Hepatocyte (in vitro differentiated cells): Measurements from ENCODE around the gene AP1G2. TPM values are rescaled to one million over a fixed set of nuclear protein-coding genes. Genes with fewer than 3 reads are reported as not detected.
A peak's percentile ranks its signal among the peaks of the same experiment; 100 is the strongest.

Experiments
- DNase-seq: peaks from one replicate; pipeline ENCODE4 v3.0.0-alpha.2; 2016; ENCODE audit warnings: low spot score
- H2AFZ ChIP-seq: fragments of 200-600 bp; sonication (generic); 2 replicates; pipeline ENCODE4 v1.6.0; 2016; ENCODE audit warnings: antibody characterized with exemption, mild to moderate bottlenecking
- H3K27ac ChIP-seq: fragments of 200-600 bp; sonication (generic); 2 replicates; pipeline ENCODE4 v1.5.1; 2016; ENCODE audit warnings: mild to moderate bottlenecking
- H3K27me3 ChIP-seq: fragments of 200-600 bp; sonication (generic); 2 replicates; pipeline ENCODE4 v1.6.1; 2016
- H3K36me3 ChIP-seq: fragments of 200-600 bp; sonication (generic); replicated peaks from 2 replicates; pipeline ENCODE4 v1.5.1; 2016; ENCODE audit warnings: low read depth; ENCODE audit not compliant: insufficient read depth
- H3K4me1 ChIP-seq: fragments of 200-600 bp; sonication (generic); 2 replicates; pipeline ENCODE4 v1.5.1; 2016; ENCODE audit warnings: mild to moderate bottlenecking, moderate library complexity; ENCODE audit not compliant: insufficient read depth
- H3K4me2 ChIP-seq: fragments of 200-600 bp; sonication (generic); 2 replicates; pipeline ENCODE4 v1.6.0; 2016
- H3K4me3 ChIP-seq: fragments of 200-600 bp; sonication (generic); 2 replicates; pipeline ENCODE4 v1.5.1; 2016; ENCODE audit warnings: mild to moderate bottlenecking
- H3K79me2 ChIP-seq: fragments of 200-600 bp; sonication (generic); 2 replicates; pipeline ENCODE4 v1.6.0; 2017; ENCODE audit warnings: mild to moderate bottlenecking
- H3K9me2 ChIP-seq: fragments of 200-600 bp; sonication (generic); replicated peaks from 2 replicates; pipeline ENCODE4 v1.6.0; 2017; ENCODE audit warnings: mild to moderate bottlenecking; ENCODE audit not compliant: insufficient read depth
- H3K9me3 ChIP-seq: fragments of 200-600 bp; sonication (generic); 2 replicates; pipeline ENCODE4 v1.5.1; 2016; ENCODE audit warnings: low read depth, mild to moderate bottlenecking
- H4K20me1 ChIP-seq: fragments of 200-600 bp; sonication (generic); 2 replicates; pipeline ENCODE4 v1.6.0; 2016; ENCODE audit warnings: mild to moderate bottlenecking; ENCODE audit not compliant: insufficient read depth, poor library complexity, severe bottlenecking
- CTCF ChIP-seq: fragments of 200-600 bp; sonication (generic); IDR thresholded peaks from 2 replicates; pipeline ENCODE4 v1.5.1; 2016; ENCODE audit warnings: antibody characterized with exemption, mild to moderate bottlenecking; ENCODE audit not compliant: poor library complexity
- EZH2 ChIP-seq: fragments of 200-600 bp; sonication (generic); IDR thresholded peaks from 2 replicates; pipeline ENCODE4 v1.6.1; 2016; ENCODE audit warnings: antibody characterized with exemption, mild to moderate bottlenecking, borderline replicate concordance
- EZH2phosphoT487 ChIP-seq: fragments of 200-600 bp; sonication (generic); IDR thresholded peaks from one replicate; pipeline ENCODE4 v1.6.1; 2018; ENCODE audit warnings: antibody characterized with exemption, mild to moderate bottlenecking, low read depth, moderate library complexity; ENCODE audit not compliant: unreplicated experiment, severe bottlenecking
- WGBS: methylation state at CpG from one replicate; pipeline ENCODE4 v1.1.6; 2016; ENCODE audit warnings: low lambda C conversion rate; ENCODE audit errors: missing lambda C conversion rate; 5-methylcytosine and 5-hydroxymethylcytosine counted together
- polyA plus RNA-seq: library from polyadenylated mRNA; unstranded; fragments of >200 nt; fragmentation: Nextera tagmentation; extraction: Ambion mirVana; gene quantifications from 2 replicates; pipeline ENCODE4 v1.2.1, GENCODE V29; 2016
- total RNA-seq: library from RNA; depleted of rRNA; stranded (reverse); fragments of >200 nt; gene quantifications from 2 replicates; pipeline ENCODE4 v1.2.3, GENCODE V29; 2014

Gene AP1G2
- total and polyA plus RNA-seq, 2 experiments from 2014 or later: 87.5 to 191 TPM

DNA sequence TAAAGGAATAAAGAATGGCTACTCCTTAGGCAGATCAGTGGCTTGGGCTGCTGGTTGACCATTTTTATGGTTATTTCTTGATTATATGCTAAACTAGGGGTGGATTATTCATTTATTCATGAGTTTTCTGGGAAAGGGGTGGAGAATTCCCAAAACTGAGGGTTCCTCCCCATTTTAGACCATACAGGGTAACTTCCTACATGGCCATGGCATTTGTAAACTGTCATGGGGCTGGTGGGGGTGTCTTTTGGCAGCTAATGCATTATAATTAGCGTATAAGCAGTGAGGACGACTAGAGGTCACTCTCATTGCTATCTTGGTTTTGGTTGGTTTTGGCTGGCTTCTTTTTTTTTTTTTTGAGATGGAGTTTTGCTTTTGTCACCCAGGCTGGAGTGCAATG, 36.6 kb upstream of the AP1G2 start:
- H3K9me3 ChIP-seq: no peaks in the 10 kb centered on the region
- peaks cover under 1% of the 10 kb centered on the region for H3K4me1 ChIP-seq
- no peak overlapping the region for H2AFZ ChIP-seq
- H3K4me2 ChIP-seq: no peak overlapping the region
- no peak for DNase-seq
- WGBS: 84% methylated on average over 2 of the region's 2 CpGs
- H3K79me2 ChIP-seq: no peaks in the 10 kb centered on the region
- H3K36me3 ChIP-seq: no peaks in the 10 kb centered on the region
- H3K4me3 ChIP-seq: no peak overlapping the region
- TF ChIP-seq EZH2phosphoT487: no peak
- TF ChIP-seq EZH2: no peak
- TF ChIP-seq CTCF: no peak
- H3K27me3 ChIP-seq: no peaks in the 10 kb centered on the region
- peak overlapping the region; percentile 9 for H3K27ac ChIP-seq
- H4K20me1 ChIP-seq: no peaks in the 10 kb centered on the region
- no peaks in the 10 kb centered on the region for H3K9me2 ChIP-seq

- H3K27me3 ChIP-seq: no peaks in the 10 kb centered on the region
- 88% methylated on average over 2 of the region's 2 CpGs for WGBS
Observed at GRCh38 chr14:23603103-23603502, 35.5 kb upstream of the AP1G2 start.

GRCh38 chr14:23602181-23603095, 34.8 kb upstream of the AP1G2 start:
- DNase-seq: no peak
- Histone ChIP-seq H3K9me3 (no peaks in the 10 kb centered on the region), H3K36me3 (no peaks in the 10 kb centered on the region), H3K4me1 (no peaks in the 10 kb centered on the region), H3K79me2 (no peaks in the 10 kb centered on the region), H3K27me3 (no peaks in the 10 kb centered on the region), H3K9me2 (no peaks in the 10 kb centered on the region), H2AFZ (no peak overlapping the region), H4K20me1 (no peaks in the 10 kb centered on the region), H3K4me3 (no peak overlapping the region), H3K27ac (peak overlapping the region; percentile 12), H3K4me2 (no peak overlapping the region)
- WGBS: 77% methylated on average over 12 of the region's 12 CpGs
- TF ChIP-seq EZH2: no peak
- no peak for TF ChIP-seq EZH2phosphoT487
- TF ChIP-seq CTCF: no peak

More at GRCh38 chr14:23603103-23603502, 35.5 kb upstream of the AP1G2 start:
- Histone ChIP-seq H3K4me2 (no peak overlapping the region), H3K36me3 (no peaks in the 10 kb centered on the region), H3K4me3 (no peak overlapping the region), H3K9me2 (no peaks in the 10 kb centered on the region), H3K79me2 (no peaks in the 10 kb centered on the region), H3K9me3 (no peaks in the 10 kb centered on the region), H3K27ac (no peak overlapping the region), H4K20me1 (no peaks in the 10 kb centered on the region), H2AFZ (no peak overlapping the region), H3K4me1 (no peaks in the 10 kb centered on the region)
- DNase-seq: no peak
- TF ChIP-seq CTCF (no peak), EZH2phosphoT487 (no peak), EZH2 (no peak)
